Keratinocyte (primary cell): Measurements from ENCODE around the gene CLDN10.

Experiments used
- EZH2 ChIP-seq: IDR thresholded peaks from one replicate; pipeline ENCODE4 v1.6.1; 2012; ENCODE audit warnings: inconsistent platforms, mild to moderate bottlenecking, low read length, moderate library complexity
- TF ChIP-seq, protein P1 (sequence below), 3 experiments: IDR thresholded peaks in 1 of 3; conservative IDR thresholded peaks in 1 of 3; optimal IDR thresholded peaks in 1 of 3; 2 replicates in 2 of 3; 3 replicates in 1 of 3; pipeline versions ENCODE3 to v1.5.1; 2011; ENCODE audit warnings: low read length in 3 of 3, mild to moderate bottlenecking in 3 of 3, moderate library complexity in 2 of 3, control low read depth in 1 of 3, inconsistent platforms in 1 of 3; ENCODE audit not compliant: insufficient read depth in 2 of 3; ENCODE audit errors: extremely low read depth in 1 of 3

DNA sequence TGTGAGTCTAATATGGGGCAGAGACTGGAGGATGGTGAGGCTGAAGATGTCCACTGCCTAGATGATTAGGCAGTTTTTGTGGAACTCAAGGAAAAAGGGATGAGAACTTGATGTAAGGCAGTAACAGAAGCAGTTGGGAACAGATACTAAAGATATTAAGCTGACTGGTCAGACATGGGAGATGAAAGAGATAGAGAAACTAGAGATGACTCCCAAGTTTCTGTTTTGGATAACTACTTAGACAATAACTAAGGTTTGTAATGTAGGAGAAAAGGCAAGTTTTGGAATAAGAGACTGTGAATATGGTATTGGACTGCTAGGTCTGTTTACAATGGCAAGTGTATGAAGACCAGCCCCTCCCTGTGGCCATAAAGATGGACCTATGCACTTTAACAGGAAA lies 43.5 kb upstream of the CLDN10 start:
- TF ChIP-seq, protein P1, sequence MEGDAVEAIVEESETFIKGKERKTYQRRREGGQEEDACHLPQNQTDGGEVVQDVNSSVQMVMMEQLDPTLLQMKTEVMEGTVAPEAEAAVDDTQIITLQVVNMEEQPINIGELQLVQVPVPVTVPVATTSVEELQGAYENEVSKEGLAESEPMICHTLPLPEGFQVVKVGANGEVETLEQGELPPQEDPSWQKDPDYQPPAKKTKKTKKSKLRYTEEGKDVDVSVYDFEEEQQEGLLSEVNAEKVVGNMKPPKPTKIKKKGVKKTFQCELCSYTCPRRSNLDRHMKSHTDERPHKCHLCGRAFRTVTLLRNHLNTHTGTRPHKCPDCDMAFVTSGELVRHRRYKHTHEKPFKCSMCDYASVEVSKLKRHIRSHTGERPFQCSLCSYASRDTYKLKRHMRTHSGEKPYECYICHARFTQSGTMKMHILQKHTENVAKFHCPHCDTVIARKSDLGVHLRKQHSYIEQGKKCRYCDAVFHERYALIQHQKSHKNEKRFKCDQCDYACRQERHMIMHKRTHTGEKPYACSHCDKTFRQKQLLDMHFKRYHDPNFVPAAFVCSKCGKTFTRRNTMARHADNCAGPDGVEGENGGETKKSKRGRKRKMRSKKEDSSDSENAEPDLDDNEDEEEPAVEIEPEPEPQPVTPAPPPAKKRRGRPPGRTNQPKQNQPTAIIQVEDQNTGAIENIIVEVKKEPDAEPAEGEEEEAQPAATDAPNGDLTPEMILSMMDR (optimal IDR thresholded peaks at IDR 0.05 in 1 of 3, IDR thresholded peaks at IDR 0.05 in 1 of 3, conservative IDR thresholded peaks at IDR 0.05 in 1 of 3; ENCODE audit: extremely low read depth in 1 of 3, insufficient read depth in 2 of 3, low read length in 3 of 3), result no peak
- TF ChIP-seq EZH2, result no peak
